Muscle layer of duodenum (tissue), 2 donors: ENCODE measurements around the gene C2CD3.

Source experiments
- H3K27ac ChIP-seq: one replicate; pipeline ENCODE4 v1.7.0; 2013; ENCODE audit warnings: mild to moderate bottlenecking, low read length
- H3K27me3 ChIP-seq: one replicate; pipeline ENCODE4 v1.7.0; 2013; ENCODE audit warnings: low read depth, mild to moderate bottlenecking, control low read depth, low read length
- H3K36me3 ChIP-seq, 2 donors: one replicate each; pipeline ENCODE4 v1.7.0; 2013; ENCODE audit warnings: low read length in 2 of 2, control low read depth in 1 of 2, mild to moderate bottlenecking in 1 of 2; ENCODE audit not compliant: insufficient read depth in 2 of 2, control insufficient read depth in 1 of 2
- H3K4me1 ChIP-seq, 2 donors: one replicate each; pipeline ENCODE4 v1.7.0; 2013; ENCODE audit warnings: low read length in 2 of 2, mild to moderate bottlenecking in 2 of 2, control low read depth in 1 of 2, moderate library complexity in 1 of 2; ENCODE audit not compliant: insufficient read depth in 2 of 2, control insufficient read depth in 1 of 2
- H3K4me3 ChIP-seq, 2 donors: one replicate each; pipeline ENCODE4 v1.7.0; 2013; ENCODE audit warnings: low read length in 2 of 2, low read depth in 1 of 2, mild to moderate bottlenecking in 1 of 2
- H3K9me3 ChIP-seq, 2 donors: one replicate each; pipeline ENCODE4 v1.7.0; 2013; ENCODE audit warnings: low read length in 2 of 2, control low read depth in 1 of 2, mild to moderate bottlenecking in 1 of 2; ENCODE audit not compliant: control insufficient read depth in 1 of 2
- donor health status: healthy.

The C2CD3 gene

DNA sequence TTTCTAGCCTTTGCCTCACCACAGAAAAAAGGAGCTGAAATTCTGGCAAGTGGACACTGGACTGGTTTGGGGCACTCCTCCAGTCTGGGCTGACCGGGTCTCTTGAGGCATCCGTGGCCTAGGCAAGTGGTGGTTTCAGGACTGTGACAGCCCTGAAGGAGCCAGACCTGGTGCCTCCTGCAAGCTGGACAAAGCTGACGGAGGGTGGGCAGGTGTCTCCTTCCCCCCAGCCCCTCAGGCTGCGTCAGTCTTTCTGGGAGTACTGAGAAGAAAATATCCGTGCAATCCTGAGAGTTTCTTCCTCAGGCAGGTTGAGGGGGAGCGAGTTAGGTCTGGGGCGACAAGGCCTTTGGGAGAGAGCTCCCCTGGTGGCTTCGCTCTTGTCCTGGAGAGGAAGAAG, 157.7 kb downstream of the C2CD3 start:
- no peaks in the 10 kb centered on the region for H3K9me3 ChIP-seq
- no peak overlapping the region for H3K4me3 ChIP-seq
- no peaks in the 10 kb centered on the region for H3K27me3 ChIP-seq
- H3K27ac ChIP-seq, result no peak overlapping the region
- H3K36me3 ChIP-seq, result peaks cover 0 to 28% of the 10 kb centered on the region in 2 donors
- H3K4me1 ChIP-seq, result peaks cover 9 to 12% of the 10 kb centered on the region in 2 donors

DNA sequence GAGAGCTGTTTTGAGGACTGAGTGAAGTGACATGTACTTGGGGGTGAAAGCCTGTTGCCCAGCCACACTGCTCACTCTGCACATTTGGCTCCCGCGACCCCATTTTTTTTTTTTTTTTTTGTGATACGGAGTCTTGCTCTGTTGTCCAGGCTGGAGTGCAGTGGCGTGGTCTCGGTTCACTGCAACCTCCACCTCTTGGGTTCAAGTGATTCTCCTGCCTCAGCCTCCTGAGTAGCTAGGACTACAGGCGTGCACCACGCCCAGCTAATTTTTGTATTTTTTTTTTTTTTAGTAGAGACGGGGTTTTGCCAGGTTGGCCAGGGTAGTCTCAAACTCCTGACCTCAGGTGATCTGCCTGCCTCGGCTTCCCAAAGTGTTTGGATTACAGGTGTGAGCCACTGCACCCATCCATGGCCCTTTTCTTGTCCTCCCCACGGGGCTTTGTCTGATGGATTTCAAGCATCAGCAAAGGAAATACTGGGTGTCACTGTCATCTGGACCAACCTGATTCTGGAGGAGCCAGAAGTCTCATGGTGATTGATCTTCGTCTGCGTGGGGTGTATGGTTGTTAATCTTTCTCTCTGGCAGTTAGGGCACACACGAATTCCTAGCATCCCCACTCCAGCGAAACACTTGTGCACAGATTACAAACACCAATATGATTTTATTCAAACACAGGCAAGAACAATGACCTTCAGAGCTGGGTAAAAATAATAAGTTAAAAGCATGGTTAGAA, 158.6 kb downstream of the C2CD3 start:
- H3K27ac ChIP-seq, result no peak overlapping the region
- H3K4me1 ChIP-seq, result peaks cover 6 to 7% of the 10 kb centered on the region in 2 donors
- no peak overlapping the region for H3K4me3 ChIP-seq

DNA sequence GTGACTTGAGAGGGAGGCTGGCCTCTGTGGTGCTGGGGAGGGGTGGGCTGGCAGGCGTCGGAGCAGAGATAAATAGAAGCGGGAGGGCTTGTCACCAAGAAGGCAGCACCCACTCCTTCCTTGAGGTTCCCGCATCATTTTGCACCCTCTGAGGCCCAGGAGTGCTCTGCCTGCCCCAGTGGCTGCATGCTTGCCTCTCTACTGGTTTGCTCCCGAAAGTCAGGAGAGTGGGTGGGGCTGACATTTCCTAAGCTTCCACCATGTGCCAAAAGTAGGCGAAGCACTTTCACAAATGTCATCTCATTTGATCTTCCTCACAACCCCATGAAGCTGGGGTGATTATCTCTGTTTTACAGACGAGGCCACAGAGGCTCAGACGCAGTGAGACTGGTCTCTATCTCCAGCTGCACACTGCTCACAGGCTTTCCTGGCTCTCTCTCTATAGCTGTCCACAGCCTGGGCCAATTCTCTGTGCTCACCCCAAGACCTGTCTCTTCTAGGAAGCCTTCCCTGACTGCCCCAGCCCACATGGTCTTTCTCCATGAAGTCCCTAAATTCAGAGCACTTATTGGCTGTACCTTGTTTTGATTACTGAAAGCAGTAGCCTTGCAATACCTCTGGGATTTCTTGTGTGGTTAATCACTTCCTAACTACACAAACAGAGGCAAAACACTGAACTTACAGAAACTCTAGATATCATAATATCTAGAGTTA, 159.3 kb downstream of the C2CD3 start:
- H3K27ac ChIP-seq, result no peak overlapping the region
- no peaks in the 10 kb centered on the region for H3K27me3 ChIP-seq
- H3K36me3 ChIP-seq, result peaks cover 0 to 20% of the 10 kb centered on the region in 2 donors
- H3K4me3 ChIP-seq, result no peak overlapping the region
- H3K9me3 ChIP-seq, result no peaks in the 10 kb centered on the region
- peaks cover 6 to 7% of the 10 kb centered on the region in 2 donors for H3K4me1 ChIP-seq

More for the DNA sequence above, 158.6 kb downstream of the C2CD3 start:
- Histone ChIP-seq H3K9me3 (no peaks in the 10 kb centered on the region), H3K36me3 (peaks cover 0 to 27% of the 10 kb centered on the region in 2 donors), H3K27me3 (no peaks in the 10 kb centered on the region)

DNA sequence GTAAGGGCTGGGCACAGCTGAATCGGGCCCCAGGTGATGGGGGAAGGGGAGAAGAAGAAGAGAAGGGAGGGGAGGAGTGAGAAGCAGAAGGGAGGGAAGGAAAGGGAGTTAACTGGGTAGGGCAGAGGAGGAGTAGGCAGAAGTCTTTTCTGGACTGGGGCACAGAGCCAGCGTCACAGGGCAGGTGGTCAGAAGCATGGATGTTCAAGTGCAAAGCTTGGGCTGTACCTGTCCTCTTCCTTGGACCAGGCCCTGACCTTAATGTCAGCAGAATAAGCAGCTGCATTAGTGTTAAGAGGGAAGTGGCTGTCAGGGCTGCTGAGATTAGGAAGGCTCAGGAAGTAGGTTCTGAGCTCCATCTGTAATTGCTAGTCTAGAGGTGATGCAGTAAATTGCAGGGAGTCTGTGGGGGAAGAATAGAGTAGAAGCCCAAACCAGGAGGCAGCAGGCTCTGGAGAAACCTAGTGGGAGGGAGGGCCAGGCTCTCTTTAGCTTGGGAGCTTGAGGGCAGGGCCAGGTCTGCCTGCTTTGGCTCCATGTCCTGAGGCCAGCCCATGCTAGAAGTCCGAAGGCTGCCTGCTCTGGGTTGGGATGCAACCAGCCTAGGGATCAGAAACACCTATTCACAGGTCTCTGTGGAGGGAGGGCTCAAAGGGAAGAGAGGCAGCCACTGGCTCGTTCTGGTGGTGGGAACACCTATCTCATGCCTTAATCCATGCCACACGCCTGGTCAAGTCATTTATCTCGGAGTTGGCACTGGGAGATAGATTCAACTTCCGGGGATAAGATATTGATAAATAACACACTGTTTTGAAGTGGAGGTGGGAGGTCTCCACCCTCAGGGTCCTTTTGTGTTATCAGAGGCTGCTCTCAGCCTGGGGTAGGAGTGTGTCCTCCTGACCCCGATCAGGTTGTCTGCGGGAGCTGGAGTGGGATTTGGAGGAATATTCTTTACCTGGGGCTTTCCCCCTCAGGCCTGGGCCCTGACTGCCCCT, 160.2 kb downstream of the C2CD3 start:
- no peak overlapping the region for H3K27ac ChIP-seq
- peaks cover 6 to 7% of the 10 kb centered on the region in 2 donors for H3K4me1 ChIP-seq

DNA sequence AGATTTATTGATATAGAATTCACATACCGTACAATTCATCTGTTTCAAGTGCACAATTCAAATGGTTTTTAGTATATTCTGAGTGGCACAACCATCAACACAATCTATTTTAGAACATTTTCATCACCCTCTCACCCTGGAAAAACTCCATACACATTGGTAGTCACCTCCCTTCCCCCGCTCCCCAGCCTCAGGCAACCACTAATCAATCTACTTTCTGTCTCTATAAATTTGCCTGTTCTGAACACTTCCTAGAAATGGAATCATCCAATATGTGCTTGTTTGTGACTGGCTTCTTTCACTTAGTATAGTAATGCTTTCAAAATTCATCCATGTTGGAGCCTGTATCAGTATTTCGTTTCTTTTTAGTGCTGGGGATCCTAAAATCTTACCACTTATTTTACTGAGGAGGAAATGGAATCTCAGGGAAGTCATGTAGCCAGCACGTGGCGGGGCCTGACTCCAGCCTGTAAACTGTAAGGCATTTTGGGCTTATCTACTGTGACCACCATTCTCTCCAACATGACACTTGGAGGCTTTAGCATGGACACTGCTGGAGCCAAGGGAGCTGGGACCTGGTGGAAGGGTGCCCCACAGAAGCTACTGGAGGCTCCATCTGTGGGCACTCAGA, 161.0 kb downstream of the C2CD3 start:
- H3K36me3 ChIP-seq, result peaks cover 0 to 17% of the 10 kb centered on the region in 2 donors
- no peak overlapping the region for H3K4me3 ChIP-seq
- no peaks in the 10 kb centered on the region for H3K27me3 ChIP-seq
- no peaks in the 10 kb centered on the region for H3K9me3 ChIP-seq
- H3K27ac ChIP-seq, result no peak overlapping the region
- peaks cover 6 to 8% of the 10 kb centered on the region in 2 donors for H3K4me1 ChIP-seq

More for the DNA sequence above, 160.2 kb downstream of the C2CD3 start:
- Histone ChIP-seq H3K27me3 (no peaks in the 10 kb centered on the region), H3K36me3 (peaks cover 0 to 16% of the 10 kb centered on the region in 2 donors), H3K4me3 (no peak overlapping the region), H3K9me3 (no peaks in the 10 kb centered on the region)

DNA sequence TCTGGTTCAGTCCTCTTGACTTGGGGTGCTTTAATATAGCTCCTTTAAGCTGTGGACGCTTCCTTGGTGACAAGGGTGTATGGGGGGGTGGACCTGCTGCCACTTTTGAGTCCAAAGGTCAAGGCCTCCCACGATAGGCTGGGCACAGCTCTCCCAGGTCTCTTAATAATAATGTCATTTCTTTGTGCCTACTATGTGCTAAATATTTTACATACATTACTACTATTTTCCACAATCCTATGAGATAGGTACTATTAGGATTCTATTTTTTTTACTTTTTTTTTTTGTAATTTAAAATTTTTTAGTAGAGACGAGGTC, 161.6 kb downstream of the C2CD3 start:
- Histone ChIP-seq H3K36me3 (peaks cover 0 to 16% of the 10 kb centered on the region in 2 donors), H3K27me3 (no peaks in the 10 kb centered on the region), H3K27ac (no peak overlapping the region), H3K4me1 (peaks cover 6 to 14% of the 10 kb centered on the region in 2 donors), H3K4me3 (no peak overlapping the region), H3K9me3 (no peaks in the 10 kb centered on the region)

DNA sequence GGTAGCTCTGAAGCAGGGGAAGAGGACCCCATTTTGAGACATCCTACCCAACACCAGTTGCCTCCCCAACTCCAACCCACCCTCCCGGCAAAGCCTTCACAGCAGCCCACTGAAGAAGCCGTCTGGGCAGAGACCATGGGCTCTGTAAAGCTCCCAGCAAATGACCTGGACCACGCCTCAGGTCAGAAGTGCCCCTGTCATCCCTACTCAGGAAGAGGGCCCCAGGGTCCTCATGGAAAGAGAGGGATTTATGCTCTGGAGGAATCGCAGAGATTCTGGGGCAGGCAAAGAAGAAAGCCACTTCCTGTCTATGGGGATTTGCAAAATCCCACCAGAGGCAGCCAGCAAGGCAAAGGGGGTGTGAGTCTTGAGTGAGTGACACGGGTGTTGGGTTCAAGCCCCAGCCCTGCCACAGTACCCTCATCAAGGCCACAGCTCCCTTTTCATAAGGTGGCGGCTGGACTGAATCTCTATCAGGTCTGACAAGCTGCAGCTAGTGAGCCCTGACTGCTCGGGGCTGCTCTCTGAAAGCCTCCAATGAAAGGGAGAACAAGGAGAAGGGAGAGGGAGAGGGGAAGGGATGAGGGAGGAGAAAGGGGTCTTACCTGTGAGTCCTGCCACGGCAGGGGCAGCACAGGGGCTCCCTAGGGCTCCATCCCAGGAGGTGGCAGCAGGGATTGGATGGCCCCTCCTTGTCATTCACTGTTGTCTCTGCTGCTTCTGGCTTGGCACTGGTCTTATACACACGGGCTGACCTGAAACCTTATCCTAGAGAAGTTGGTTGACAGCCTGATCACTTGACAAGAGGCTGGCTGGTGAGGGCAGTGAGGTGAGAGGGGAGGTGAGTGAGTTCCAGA, 162.2 kb downstream of the C2CD3 start, which contains the start of gene UCP3:
UCP3 (minus strand) TSS at position 713 of the 857 bp plus-strand sequence. CDS start 2,043 bp downstream, outside the sequence.
- no peak within 1 kb of the TSS for H3K4me3 ChIP-seq
- no peak within 1 kb of the TSS for H3K27ac ChIP-seq
- no peaks in the 10 kb centered on the region for H3K27me3 ChIP-seq
- peaks cover 6 to 14% of the 10 kb centered on the region in 2 donors for H3K4me1 ChIP-seq
- H3K36me3 ChIP-seq, result peaks cover under 1 to 14% of the 10 kb centered on the region in 2 donors
- no peaks in the 10 kb centered on the region for H3K9me3 ChIP-seq

DNA sequence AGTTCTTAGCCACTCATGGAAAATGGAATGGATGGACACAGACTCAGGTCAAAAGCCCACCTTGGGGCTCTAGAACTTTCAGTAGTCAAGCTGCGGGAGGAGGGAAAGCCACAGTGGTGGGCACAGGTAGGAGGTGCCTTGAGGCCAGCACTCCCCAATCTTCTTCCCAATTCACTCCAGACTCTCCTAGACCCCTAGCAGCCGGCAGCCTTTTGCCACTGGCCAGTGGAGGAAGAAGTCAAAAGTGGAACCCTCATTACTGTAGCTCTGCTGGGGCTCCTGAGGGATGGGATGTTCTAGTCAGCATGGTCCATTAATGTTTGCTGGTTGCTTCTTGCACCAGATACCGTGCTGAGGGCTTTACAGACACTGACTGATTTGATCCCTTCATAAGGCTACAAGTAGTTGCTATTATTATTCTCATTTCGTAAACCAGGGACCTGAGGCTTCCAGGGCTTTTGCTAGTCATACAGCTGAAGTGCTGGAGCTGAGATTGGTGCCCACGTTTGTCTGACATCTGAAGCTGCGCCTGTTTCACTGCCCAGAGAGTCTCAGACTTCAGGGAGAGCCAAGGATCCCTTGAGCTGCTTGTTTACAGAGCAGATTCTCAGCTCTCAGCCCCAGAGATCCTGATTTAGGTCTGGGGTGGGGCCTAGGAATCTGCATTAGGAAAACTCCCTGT, 163.0 kb downstream of the C2CD3 start:
- H3K9me3 ChIP-seq, result no peaks in the 10 kb centered on the region
- peaks cover 5 to 14% of the 10 kb centered on the region in 2 donors for H3K36me3 ChIP-seq
- peaks cover 6 to 14% of the 10 kb centered on the region in 2 donors for H3K4me1 ChIP-seq
- H3K4me3 ChIP-seq, result no peak overlapping the region
- no peaks in the 10 kb centered on the region for H3K27me3 ChIP-seq
- H3K27ac ChIP-seq, result no peak overlapping the region

DNA sequence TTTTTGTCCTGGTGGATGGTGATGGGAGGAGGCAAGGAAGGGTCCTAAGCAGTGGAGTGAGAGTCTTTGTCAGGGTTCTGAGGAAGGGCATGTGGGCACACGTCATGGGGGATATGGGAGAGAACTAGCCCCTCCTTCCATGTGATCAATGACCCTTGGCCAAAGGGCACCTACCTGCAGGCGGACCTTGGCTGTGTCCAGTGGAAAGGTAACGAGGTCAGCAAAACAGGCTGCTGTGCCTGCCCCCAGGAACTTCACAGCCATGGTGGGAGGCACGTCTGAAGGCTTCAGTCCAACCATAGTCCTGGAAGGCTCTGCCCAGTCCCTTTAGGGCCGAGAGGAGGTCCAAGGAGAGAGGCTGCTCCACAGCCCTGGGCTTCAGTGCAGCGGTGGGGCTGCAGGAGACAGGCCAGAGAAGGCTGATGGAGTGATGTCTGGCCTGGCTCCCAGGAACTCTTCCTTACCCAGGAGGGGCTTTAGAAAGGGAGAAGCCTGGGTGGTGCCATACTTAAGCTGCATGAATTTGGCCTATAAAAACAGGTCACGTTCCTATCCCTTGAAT, 164.0 kb downstream of the C2CD3 start:
- H3K4me3 ChIP-seq, result no peak overlapping the region
- no peak overlapping the region for H3K27ac ChIP-seq
- peaks cover 6 to 14% of the 10 kb centered on the region in 2 donors for H3K4me1 ChIP-seq
- H3K36me3 ChIP-seq, result peaks cover 5 to 16% of the 10 kb centered on the region in 2 donors
- no peaks in the 10 kb centered on the region for H3K27me3 ChIP-seq
- H3K9me3 ChIP-seq, result no peaks in the 10 kb centered on the region
